8988T (cell line): ENCODE measurements around the gene OR2D2.
"Not testable (repeated sequence)": the region's sequence is repeated elsewhere in the genome, so short reads cannot be mapped to it uniquely, and the experiment has no call there.

Experiments used
- DNase-seq: peaks from one replicate; pipeline ENCODE4 v3.0.0; 2011

Gene OR2D2, protein sequence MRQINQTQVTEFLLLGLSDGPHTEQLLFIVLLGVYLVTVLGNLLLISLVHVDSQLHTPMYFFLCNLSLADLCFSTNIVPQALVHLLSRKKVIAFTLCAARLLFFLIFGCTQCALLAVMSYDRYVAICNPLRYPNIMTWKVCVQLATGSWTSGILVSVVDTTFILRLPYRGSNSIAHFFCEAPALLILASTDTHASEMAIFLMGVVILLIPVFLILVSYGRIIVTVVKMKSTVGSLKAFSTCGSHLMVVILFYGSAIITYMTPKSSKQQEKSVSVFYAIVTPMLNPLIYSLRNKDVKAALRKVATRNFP

DNA sequence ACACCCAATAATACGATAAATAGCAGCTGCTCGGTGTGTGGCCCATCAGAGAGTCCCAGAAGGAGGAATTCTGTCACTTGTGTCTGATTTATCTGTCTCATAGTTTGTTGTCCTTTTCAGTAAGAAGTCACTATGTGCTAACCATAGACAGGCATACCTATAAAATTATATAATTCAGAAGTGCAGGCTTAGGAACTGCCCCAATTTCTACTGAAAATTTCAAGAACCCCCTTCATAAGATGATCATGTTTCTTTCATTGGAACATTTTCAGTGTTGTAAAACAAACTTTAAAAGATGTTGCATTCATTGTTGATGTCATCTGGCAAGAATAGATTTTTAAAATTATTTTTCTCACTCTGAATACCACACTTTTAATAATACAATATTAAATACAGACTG lies at the start of gene OR2D2:
OR2D2 (minus strand) TSS at position 101 of the 400 bp plus-strand sequence; CDS start at position 101, 0 bp downstream.
- no peak for DNase-seq

DNA sequence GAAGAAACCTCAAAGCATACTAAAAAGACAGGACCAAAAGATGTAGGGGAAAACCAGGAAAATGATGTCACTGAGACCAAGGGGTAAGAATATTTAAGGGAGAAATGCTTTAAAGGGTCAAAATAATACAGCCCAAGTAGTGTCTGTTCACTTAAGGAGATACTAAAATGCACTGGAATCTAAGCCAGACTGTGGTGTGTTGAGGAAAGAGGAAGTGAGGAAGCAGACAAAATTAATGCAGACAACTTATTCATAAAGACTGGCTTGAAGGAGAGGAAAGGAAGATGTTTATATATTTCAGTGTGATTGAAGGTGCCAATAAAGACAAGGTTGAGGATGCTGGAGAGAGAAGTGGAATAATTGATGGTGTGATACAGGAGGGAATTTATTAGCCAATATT lies 49.7 kb upstream of the OR2D2 start:
- no peak for DNase-seq

DNA sequence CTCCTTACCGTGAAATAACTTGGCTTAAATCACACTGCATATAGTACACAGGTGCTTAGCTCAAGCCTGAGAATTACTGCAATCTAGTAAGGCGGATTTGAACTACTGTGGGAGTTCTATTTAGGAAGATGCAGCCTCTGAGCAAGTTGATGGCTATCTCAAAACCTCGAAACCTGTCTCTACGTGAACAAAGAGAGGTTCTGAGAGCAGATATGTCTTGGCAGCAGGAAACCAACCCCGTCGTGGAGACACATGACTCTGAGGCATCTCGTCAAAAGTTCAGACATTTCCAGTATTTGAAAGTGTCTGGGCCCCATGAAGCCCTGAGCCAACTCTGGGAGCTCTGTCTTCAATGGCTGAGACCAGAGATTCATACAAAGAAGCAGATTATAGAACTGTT lies 39.8 kb upstream of the OR2D2 start:
- DNase-seq = no peak

DNA sequence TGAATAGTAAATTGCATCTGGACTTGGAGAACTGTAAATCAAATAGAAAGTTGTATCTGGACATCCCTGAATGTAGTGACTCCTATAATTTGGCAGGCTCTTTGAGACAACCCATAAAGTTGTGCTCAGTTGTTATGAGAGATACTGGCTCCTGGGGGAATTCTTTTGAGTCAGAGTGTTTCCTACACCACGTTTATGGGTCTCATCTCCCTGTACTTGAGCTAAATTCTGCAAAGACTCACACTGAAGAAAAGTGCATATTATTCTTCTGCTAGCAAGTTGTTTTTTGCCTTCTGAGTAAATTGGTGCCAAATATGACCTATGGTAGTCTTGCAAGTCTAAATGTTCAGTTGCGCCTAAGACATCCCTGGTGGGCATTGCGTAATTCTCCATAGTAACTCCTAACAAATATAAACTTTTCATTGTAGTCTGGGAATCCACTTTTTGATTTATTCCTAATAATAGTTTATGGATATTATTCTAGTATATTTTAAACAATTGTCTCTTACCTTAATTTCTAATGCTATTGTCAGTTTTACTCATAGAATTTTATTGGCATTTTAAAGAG lies 38.9 kb upstream of the OR2D2 start:
- no peak for DNase-seq

DNA sequence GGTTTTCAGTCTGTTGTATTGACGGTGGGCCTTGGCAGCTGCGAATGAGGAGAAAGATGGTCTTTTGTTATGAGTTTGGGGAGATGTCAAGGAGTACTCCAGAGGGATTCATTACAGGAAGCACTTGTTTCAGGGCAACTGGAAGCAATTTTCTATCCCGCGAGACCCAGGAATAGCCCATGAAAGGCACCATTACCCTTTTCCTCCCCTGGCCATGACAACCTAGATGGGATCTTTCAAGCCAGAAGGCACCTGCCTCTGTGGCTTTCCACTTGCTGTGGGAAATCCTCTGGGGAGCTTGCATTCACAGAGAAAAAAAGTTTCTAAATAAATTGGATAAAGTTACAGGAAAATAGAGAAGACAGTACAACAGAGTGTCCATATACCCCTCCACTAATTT lies 36.6 kb upstream of the OR2D2 start:
- DNase-seq = no peak

DNA sequence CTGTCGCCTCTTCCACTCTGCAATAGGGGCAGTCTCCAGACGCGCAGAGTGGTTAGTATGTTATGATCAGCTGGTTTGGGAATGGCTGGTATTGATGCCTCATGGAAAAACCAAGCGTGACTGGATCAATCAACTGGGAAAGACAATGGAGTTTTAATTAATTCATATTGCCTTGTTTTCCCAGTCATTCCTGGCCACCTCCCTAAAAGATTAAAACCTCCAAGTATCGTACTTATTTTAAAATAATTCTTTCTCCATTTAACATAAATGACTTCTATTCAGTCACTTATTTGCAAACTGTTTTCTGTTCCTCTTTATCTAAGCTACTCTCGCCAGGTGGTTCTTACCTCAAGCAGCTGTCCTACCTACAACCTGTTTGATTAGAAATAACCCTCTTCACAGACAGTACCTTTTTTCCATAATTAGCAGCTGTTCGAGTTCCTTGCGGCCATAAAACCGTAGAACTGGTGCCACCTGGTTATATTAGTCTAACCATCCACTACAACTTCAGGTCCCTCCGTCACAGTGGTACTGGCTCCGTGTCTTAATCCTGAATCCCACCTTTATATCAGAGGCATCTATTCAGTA lies 34.8 kb upstream of the OR2D2 start:
- no peak for DNase-seq

DNA sequence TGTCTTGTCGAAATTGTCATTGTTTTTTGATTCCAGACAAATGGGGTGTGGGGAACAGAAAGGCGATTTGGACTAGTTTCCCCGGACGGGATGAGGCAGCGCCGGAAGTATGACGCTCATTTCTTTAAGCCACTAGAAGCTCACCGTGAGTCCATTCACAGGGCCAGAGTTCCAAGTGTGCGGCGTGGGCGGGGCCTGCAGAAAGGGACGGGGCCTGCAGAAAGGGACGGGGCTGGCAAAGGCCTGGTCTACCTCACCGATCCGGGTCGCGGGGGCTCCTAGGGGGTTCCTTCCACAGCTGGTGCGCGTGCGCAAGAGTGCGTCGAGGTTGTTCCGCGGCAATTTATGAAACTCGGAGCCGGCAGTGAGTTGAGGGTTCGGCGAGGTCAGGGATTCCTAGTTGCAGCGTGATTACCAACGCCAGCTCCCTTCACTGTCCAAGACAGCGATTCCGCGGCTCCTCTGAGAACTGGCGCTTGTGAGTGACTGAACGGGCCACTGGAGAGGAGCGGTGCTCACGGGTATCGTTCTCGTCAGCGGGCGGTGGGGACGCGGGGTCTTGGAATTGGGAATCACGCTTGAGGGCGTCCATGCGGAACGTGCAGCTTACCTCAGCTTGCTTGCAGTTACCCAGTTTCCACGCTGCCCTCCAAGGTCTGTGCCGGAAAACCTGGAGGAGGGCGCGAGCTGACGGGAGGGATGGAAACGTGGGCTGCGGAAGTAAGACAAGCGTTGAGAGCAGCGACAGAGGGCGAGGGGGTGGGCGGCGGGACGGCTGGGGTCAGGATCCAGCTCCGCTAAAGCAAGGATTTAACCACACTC lies 34.1 kb upstream of the OR2D2 start, which contains the start of gene ZNF215:
ZNF215 (plus strand) TSS at position 219 of the 822 bp plus-strand sequence. CDS start 5,847 bp downstream, outside the sequence.
- DNase-seq = peak; percentile 64

DNA sequence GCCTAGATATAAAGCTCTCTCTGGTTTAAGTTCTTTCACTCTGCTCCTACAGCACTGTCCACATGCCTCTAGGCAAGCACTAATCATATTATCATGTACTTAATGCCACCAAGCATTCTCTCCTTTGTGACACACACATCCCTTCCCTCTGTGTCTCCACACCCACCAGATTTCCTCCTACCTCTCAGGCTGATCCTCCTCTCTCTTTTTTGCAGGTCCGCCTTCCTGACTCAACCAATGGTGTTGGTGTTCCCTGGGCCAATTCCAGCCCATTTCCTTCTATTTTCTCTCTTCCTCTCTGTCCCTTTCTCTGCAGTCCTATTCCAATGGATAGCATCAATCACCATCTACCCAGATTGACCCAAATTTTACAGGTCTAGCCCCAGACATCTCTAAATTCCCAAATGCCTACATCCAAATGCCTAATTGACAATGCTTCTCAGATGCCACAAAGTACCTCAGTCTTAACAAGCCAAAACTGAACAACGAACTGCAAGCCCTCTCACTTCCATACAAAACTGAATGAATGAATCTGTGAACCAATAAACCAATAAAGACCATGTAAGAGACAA lies 33.4 kb upstream of the OR2D2 start:
- DNase-seq = no peak

DNA sequence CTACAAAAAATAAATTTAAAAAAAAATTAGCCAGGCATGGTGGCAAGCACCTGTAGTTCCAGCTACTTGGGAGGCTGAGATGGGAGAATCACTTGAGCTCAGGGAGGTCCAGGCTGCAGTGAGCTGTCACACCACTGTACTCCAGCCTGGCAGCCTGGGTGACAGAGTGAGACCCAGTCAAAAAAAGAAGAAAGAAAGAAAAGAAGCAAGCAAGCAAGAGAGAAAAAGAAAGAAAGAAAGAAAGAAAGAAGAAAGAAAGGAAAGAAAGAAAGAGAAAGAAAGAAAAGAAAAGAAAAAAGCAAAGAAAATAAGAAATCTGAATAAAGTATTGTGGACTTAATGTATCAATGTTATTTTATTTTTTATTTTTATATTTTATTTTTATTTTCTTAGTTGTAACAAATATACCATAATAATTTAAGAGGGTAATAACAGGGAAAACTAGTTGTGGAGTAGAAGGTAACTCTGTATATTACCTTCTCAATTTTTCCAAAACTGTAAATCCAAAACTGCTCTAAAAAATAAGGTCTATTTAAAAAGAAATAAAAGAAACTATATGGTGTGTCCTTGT lies 32.8 kb upstream of the OR2D2 start:
- no peak for DNase-seq

DNA sequence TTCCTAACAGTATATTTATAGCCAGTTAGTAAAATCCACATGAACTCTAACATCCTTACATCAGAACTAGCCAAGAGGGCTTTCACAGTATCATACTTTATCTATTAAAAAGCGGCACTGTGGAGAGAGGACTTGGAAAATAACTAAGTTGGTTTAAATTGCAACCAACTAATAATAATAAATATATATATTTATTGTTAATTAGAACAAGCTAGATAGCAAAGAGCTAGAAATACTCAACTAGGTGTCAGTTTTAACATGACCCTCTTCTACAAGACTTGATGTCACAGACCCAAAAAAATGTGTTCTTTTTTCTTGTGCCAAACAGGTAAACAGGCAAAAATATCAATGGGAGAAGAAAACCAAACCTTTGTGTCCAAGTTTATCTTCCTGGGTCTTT lies 28.4 kb upstream of the OR2D2 start, which contains the start of gene OR2D3:
OR2D3 (plus strand) TSS at position 301 of the 400 bp plus-strand sequence; CDS start at position 301, 0 bp downstream.
- no peak for DNase-seq

DNA sequence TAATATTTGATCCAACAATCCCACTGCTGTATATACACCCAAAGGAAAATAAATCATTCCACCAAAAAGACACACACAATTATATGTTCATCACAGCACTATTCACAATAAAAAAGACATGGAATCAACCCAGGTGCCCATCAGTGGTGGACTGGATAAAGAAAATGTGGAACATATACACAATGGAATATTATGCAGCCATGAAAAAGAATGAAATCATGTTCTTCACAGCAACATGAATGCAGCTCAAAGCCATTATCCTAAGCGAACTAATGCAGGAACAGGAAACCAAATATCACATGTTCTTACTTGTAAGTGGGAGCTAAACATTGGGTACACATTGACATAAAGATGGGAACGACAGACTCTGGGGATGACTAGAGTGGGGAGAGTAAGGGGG lies 27.4 kb upstream of the OR2D2 start:
- DNase-seq = no peak

DNA sequence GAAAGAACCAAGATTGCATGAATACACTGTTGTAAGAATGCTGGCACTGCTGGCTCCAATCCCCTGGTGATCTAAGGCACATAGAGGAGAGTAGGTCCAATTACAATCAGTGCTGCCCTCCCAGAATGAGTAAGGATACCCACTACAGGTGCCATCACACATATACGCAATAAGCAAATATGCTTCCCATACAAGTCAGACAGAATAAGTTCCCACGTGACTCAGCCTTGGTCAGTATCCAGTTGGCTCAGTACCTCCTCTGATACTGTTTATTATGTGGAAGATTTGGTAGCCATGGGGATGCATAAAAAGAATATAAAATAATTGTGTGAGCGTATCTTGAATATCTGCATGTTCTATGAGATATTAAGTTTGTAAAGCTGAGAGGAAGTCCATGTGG lies 19.6 kb upstream of the OR2D2 start:
- DNase-seq = no peak

DNA sequence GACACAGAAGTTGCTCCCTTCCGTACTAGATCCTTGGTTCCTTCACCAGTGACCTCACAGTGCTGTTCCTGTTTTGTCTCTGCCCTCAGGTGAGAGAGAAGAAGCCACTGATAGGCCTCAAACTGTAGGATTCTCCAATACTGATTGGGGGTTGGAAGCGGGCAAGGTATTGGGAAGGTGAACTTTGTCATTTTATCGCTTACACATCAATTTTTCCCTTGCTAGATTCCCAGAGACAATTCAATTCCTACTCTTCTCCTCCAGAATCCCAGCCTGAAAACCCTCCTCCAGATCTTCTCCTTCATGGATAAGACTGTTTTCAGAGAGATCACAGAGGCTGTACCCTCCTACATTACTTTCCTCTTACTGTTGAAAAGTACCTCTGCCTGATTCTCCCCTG lies 19.1 kb upstream of the OR2D2 start:
- DNase-seq = no peak

DNA sequence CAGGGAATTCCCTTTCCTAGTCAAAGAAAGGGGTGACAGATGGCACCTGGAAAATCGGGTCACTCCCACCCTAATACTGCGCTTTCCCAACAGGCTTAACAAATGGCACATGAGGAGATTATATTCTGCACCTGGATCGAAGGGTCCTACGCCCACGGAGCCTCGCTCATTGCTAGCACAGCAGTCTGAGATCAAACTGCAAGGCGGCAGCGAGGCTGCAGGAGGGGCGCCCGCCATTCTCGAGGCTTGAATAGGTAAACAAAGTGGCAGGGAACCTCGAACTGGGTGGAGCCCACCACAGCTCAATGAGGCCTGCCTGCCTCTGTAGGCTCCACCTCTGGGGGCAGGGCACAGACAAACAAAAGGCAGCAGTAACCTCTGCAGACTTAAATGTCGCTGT lies 12.5 kb upstream of the OR2D2 start:
- not testable (repeated sequence) for DNase-seq

DNA sequence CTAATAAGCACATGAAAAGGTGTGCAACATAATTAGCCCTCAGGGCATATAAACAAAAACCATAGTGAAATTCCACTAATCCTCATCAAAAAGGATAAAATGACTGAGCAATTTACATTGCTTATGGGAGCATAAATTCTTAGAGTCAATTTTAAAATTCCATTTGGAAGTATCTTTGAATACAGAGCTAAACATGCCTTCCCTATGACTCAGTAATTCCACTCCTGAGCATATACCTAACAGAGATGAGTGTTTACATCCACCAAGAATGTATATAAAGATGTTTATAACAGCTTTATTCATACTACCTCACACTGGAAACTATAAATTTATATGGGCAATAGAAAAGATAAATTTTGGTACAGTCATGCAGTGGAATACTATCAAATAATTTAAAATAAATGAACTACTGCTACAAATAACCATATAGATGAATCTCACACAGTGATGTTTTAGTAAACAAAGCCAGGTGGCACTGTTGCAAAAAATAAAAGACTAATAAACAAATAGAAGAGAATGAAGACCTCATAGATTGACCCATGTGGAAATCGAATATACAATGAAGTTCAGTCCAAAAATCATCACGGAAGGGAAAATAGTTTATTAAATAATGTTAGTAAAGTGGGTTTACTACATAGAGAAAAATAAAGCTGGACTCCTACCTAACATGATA lies 8.2 kb upstream of the OR2D2 start:
- no peak for DNase-seq

DNA sequence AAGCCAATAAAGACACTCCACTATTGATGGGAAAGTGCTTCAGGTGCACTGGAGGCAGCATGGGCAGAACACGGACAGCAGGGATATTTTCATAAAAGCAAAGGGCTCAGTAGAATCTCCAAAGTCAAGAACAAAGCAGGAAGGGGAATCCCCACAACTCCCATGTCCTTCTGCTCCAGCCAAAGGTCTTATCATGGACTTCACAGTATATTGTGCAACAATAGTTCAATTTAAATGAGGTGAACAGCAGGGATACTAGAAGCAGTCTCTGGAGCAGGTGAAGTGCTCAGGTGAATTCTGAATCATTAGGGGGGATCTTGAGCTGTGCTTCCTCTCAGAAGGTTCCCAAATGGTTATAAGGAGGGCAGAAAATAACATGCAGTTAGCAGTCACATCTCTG lies 6.6 kb upstream of the OR2D2 start:
- no peak for DNase-seq

DNA sequence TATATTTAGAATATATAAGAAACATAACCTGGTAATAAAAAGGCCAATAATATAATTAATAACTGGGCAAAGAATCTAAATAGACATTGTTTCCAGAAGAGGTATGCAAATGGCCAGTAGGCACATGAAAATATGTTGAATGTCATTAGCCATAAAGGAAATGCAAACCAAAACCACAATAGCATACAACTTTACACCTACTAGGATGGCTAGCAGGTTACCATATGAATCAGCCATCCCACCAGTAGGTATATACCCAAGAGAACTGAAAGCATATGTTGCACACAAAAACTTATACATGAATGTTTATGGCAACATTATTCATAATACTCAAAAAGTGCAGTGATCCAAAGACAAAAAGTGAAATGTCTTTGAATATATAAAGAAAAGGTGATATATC lies 2.7 kb upstream of the OR2D2 start:
- no peak for DNase-seq

DNA sequence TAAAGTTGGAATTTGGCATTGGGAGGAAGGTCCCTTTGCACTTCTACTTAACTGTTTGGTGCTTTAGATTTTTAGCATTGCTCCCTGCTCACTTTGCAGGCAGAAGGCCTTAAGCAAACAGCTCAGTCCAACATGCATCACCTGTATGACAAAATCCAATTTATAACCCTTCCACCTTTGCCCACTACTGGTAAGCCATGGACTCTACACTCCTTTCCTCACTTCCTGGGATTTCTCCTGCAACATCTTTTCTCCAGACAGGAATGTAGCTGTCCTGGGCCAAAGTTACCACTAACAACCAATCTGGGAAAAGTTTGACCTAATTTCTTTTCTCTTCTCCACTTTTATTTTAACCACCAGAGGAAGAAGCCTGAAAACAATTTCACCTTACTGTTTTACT lies 1.8 kb upstream of the OR2D2 start:
- DNase-seq = no peak

DNA sequence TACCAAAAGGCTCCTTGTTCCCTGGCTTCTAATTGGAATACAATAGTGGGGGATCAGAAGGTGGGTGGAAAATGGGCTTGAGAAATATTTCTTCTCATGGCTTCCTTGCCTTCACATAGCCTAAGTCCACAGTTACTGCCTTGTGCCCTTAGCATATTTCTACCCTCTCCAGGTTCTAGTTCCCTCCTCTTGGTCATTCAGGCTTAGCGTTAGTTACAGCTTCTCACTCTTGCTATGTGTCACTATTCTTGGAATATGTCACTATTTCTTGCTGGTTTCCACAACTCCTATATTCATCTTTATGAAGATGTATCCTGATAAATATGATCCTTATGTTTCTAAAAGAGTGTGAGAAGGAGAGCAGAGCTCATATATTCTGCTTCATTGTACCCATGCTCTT lies 2.5 kb downstream of the OR2D2 start:
- no peak for DNase-seq

DNA sequence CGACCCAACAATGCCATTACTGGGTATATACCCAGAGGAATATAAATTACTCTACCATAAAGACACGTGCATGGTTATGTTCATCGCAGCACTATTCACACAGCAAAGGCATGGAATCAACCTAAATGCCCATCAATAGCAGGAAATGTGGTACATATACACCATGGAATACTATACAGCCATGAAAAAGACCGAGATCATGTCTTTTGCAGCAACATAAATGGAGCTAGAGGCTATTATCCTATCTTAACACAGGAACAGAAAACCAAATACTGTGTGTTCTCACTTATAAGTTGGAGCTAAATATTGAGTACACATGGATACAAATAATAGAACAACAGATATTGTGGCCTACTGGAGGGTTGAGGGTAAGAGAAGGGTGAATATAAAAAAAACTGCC lies 3.5 kb downstream of the OR2D2 start:
- no peak for DNase-seq

DNA sequence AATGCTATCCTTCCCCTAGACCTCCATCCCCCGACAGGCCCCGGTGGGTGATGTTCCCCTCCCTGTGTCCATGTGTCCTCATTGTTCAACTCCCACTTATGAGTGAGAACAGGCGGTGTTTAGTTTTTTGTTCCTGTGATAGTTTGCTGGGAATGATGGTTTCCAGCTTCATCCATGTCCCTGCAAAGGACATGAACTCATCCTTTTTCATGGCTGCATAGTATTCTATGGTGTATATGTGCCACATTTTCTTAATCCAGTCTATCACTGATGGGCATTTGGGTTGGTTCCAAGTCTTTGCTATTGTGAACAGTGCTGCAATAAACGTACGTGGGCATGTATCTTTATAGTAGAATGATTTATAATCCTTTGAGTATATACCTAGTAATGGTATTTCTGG lies 4.6 kb downstream of the OR2D2 start:
- DNase-seq = not testable (repeated sequence)

DNA sequence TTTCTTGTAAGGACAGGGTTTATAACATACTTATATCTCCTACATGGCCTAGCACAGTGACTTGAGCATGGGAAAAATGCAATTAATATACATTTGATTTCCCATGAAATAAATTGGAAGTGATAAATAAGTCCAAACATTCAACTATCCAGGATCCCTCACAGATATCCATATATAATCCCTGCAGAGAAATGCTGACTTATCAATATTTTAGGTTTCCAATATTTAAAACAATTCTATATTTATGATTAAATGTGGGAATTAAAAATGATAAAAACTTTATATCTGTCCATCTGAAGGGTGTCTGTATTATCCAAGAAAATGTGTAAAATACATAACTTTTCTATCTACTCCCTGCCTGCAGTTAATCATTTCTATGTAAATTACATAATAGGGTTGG lies 9.5 kb downstream of the OR2D2 start:
- no peak for DNase-seq
